ENCODE measurements around the gene CCDC85C.

DNA sequence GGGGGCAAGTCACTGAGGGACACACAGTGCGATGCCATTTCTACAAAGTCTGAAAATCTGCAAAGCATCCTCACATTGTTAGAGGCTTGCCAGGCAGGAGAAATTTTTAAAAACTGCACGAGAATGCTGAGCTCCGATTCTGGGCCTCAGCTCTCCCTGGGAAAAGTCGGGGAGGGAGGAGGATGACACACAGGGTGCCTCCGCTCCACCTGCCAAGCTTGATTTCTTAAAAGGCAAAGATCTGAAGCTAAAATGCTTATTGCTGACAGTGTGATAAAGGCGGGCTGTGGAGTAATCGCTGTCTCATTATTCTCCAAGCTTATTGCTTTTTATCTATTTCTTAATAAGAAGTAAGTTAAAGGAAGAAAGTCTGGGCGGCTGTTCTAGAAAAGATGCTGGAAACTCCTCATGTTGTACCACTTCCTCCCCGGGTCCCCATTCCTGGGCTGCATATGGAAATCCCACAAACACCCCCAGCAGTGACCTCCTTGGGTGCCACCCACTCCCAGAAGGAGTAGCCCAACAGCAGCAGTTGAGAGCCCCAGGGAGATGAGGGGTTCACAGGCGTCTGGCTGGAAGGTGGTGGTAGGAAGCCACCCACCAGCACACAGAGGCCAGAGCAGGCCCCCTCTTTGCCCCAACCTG, 55.0 kb downstream of the CCDC85C start:
- TF ChIP-seq, protein P1, sequence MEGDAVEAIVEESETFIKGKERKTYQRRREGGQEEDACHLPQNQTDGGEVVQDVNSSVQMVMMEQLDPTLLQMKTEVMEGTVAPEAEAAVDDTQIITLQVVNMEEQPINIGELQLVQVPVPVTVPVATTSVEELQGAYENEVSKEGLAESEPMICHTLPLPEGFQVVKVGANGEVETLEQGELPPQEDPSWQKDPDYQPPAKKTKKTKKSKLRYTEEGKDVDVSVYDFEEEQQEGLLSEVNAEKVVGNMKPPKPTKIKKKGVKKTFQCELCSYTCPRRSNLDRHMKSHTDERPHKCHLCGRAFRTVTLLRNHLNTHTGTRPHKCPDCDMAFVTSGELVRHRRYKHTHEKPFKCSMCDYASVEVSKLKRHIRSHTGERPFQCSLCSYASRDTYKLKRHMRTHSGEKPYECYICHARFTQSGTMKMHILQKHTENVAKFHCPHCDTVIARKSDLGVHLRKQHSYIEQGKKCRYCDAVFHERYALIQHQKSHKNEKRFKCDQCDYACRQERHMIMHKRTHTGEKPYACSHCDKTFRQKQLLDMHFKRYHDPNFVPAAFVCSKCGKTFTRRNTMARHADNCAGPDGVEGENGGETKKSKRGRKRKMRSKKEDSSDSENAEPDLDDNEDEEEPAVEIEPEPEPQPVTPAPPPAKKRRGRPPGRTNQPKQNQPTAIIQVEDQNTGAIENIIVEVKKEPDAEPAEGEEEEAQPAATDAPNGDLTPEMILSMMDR (IDR thresholded peaks at IDR 0.05): no peak
- TF ChIP-seq POLR2A (IDR thresholded peaks at IDR 0.05) (no peak), POLR2AphosphoS5 (IDR thresholded peaks at IDR 0.05) (no peak)
